ENCODE data around the gene GPRC6A. TPM values are rescaled to one million over a fixed set of nuclear protein-coding genes. Genes with fewer than 3 reads are reported as not detected.
A peak's percentile ranks its signal among the peaks of the same experiment; 100 is the strongest.
"Not testable (repeated sequence)": the region's sequence is repeated elsewhere in the genome, so short reads cannot be mapped to it uniquely, and the experiment has no call there.

The GPRC6A gene
- polyA plus RNA-seq (ENCODE audit: insufficient read length), result 0.18 TPM
- long read RNA-seq, donor 1, result 0 reads
- long read RNA-seq, donor 2, result 0 reads
- long read RNA-seq, donor 3, result 0 reads
- long read RNA-seq, donor 4, result 0 reads
- long read RNA-seq, donor 5, result 0 reads
- long read RNA-seq, donor 6, result 0 reads
- long read RNA-seq, donor 7, result 0 reads
- long read RNA-seq, donor 8, result 0 reads

- no peak for DNase-seq
Measured at GRCh38 chr6:116828983-116829382, at the start of gene GPRC6A. Gene GPRC6A, minus strand, starts transcription at chr6:116829083. Its CDS starts 70 bp downstream, at chr6:116829013.

- DNase-seq, result no peak
Measured at GRCh38 chr6:116877743-116878142, 48.9 kb upstream of the GPRC6A start.

GRCh38 chr6:116876635-116877611 lies 48.0 kb upstream of the GPRC6A start, which contains the start of gene RFX6:
Gene RFX6, plus strand, starts transcription at chr6:116877242. Its CDS starts 34 bp downstream, at chr6:116877276.
- no peak for DNase-seq

- no peak for DNase-seq
Measured at GRCh38 chr6:116876107-116876506, 47.2 kb upstream of the GPRC6A start.

GRCh38 chr6:116872771-116873170 lies 43.9 kb upstream of the GPRC6A start:
- DNase-seq, result no peak

GRCh38 chr6:116866281-116866871 lies 37.5 kb upstream of the GPRC6A start:
- DNase-seq, result no peak

- DNase-seq, result no peak
Measured at GRCh38 chr6:116859264-116859663, 30.4 kb upstream of the GPRC6A start.

GRCh38 chr6:116858060-116858459 lies 29.2 kb upstream of the GPRC6A start:
- no peak for DNase-seq

GRCh38 chr6:116847227-116847626 lies 18.3 kb upstream of the GPRC6A start:
- peak; percentile 34 for DNase-seq

- DNase-seq, result no peak
Measured at GRCh38 chr6:116842459-116842858, 13.6 kb upstream of the GPRC6A start.

- no peak for DNase-seq
Measured at GRCh38 chr6:116840091-116840490, 11.2 kb upstream of the GPRC6A start.

- DNase-seq, result no peak
Measured at GRCh38 chr6:116836606-116837342, 7.9 kb upstream of the GPRC6A start.

- not testable (repeated sequence) for DNase-seq
Measured at GRCh38 chr6:116834526-116834925, 5.6 kb upstream of the GPRC6A start.

- DNase-seq, result no peak
Measured at GRCh38 chr6:116827561-116828240, 1.2 kb downstream of the GPRC6A start.

- not testable (repeated sequence) for DNase-seq
Measured at GRCh38 chr6:116816336-116816735, 12.5 kb downstream of the GPRC6A start.

- no peak for DNase-seq
Measured at GRCh38 chr6:116812051-116812650, 16.7 kb downstream of the GPRC6A start.

GRCh38 chr6:116801971-116802370 lies 26.9 kb downstream of the GPRC6A start:
- DNase-seq, result no peak

- no peak for DNase-seq
Measured at GRCh38 chr6:116799945-116800344, 28.9 kb downstream of the GPRC6A start.

- DNase-seq, result no peak
Measured at GRCh38 chr6:116797585-116797984, 31.3 kb downstream of the GPRC6A start.

GRCh38 chr6:116793224-116793623 lies 35.7 kb downstream of the GPRC6A start:
- no peak for DNase-seq

GRCh38 chr6:116783852-116784251 lies 45.0 kb downstream of the GPRC6A start:
- DNase-seq, result no peak

Measured in left kidney (tissue), 8 donors.